ENCODE measurements around the gene PARP8. TPM values are rescaled to one million over a fixed set of nuclear protein-coding genes. Genes with fewer than 3 reads are reported as not detected.

PARP8 gene
- total RNA-seq, 1 experiment from 2014 or later = 44.1 TPM

DNA sequence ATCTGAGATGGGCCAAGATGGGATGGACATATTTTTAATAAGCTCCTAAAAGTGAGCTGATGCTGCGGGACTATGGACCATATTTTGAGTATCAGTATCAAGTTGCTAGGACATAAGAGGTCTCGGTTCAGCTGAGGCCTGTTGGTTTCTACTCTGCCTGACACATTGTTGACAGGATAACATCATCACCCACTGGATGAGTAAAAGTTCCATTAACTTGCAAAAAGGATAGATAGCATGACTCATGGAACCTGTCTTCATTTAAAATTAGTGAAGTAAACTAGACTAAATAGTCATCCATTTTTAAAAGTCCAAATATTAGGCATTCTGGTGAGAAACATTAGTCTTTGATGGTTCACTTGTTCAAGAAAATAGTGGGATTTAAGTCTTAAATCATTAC lies 33.3 kb downstream of the PARP8 start:
- no peaks in the 10 kb centered on the region for H3K9me3 Mint-ChIP-seq (ENCODE audit: low read depth, unreplicated experiment)

DNA sequence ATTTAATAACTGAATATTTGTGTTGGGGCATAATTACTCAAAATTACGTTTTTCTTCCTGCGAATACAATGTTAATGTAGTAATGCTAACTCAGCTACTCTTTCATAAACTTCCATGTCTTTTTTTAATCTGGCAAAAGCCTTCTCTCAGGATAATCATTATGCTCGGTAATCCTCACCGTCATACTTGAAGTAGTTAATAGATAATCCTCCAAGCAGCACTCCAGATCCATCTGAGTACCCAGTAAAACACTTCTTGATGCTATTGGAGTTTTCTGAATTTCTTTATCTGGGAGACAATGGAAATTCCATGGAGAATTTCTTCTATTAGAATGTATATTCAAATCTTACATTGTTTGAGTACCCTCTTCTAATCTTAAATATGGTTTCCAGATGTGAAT lies 34.3 kb downstream of the PARP8 start:
- Mint-ChIP-seq H3K4me1 (ENCODE audit: low read depth, unreplicated experiment) (peaks cover 28% of the 10 kb centered on the region), H3K4me3 (ENCODE audit: low read depth, unreplicated experiment) (no peak overlapping the region), H3K27me3 (ENCODE audit: unreplicated experiment) (no peaks in the 10 kb centered on the region), H3K9me3 (ENCODE audit: low read depth, unreplicated experiment) (no peaks in the 10 kb centered on the region), H3K27ac (ENCODE audit: unreplicated experiment) (no peak overlapping the region), H3K36me3 (ENCODE audit: insufficient read depth, unreplicated experiment) (no peaks in the 10 kb centered on the region)
- TF ChIP-seq, protein P1, sequence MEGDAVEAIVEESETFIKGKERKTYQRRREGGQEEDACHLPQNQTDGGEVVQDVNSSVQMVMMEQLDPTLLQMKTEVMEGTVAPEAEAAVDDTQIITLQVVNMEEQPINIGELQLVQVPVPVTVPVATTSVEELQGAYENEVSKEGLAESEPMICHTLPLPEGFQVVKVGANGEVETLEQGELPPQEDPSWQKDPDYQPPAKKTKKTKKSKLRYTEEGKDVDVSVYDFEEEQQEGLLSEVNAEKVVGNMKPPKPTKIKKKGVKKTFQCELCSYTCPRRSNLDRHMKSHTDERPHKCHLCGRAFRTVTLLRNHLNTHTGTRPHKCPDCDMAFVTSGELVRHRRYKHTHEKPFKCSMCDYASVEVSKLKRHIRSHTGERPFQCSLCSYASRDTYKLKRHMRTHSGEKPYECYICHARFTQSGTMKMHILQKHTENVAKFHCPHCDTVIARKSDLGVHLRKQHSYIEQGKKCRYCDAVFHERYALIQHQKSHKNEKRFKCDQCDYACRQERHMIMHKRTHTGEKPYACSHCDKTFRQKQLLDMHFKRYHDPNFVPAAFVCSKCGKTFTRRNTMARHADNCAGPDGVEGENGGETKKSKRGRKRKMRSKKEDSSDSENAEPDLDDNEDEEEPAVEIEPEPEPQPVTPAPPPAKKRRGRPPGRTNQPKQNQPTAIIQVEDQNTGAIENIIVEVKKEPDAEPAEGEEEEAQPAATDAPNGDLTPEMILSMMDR (IDR thresholded peaks at IDR 0.05; ENCODE audit: unreplicated experiment) = no peak
- CTCF ChIA-PET = no interaction called here
- no peak for DNase-seq
- no TSS peak for BruUV-seq (replicated peaks)
- intact Hi-C loops (cut with micrococcal nuclease; ENCODE audit: unreplicated experiment) = no loop called here

More for the DNA sequence above, 33.3 kb downstream of the PARP8 start:
- intact Hi-C loops (cut with micrococcal nuclease; ENCODE audit: unreplicated experiment) = no loop called here
- Mint-ChIP-seq H3K4me1 (ENCODE audit: low read depth, unreplicated experiment) (peaks cover 27% of the 10 kb centered on the region), H3K27ac (ENCODE audit: unreplicated experiment) (no peak overlapping the region), H3K4me3 (ENCODE audit: low read depth, unreplicated experiment) (no peak overlapping the region), H3K36me3 (ENCODE audit: insufficient read depth, unreplicated experiment) (no peaks in the 10 kb centered on the region), H3K27me3 (ENCODE audit: unreplicated experiment) (no peaks in the 10 kb centered on the region)
- TF ChIP-seq, protein P1 (IDR thresholded peaks at IDR 0.05; ENCODE audit: unreplicated experiment) = no peak
- BruUV-seq (replicated peaks) = no TSS peak
- CTCF ChIA-PET = no interaction called here
- DNase-seq = no peak

DNA sequence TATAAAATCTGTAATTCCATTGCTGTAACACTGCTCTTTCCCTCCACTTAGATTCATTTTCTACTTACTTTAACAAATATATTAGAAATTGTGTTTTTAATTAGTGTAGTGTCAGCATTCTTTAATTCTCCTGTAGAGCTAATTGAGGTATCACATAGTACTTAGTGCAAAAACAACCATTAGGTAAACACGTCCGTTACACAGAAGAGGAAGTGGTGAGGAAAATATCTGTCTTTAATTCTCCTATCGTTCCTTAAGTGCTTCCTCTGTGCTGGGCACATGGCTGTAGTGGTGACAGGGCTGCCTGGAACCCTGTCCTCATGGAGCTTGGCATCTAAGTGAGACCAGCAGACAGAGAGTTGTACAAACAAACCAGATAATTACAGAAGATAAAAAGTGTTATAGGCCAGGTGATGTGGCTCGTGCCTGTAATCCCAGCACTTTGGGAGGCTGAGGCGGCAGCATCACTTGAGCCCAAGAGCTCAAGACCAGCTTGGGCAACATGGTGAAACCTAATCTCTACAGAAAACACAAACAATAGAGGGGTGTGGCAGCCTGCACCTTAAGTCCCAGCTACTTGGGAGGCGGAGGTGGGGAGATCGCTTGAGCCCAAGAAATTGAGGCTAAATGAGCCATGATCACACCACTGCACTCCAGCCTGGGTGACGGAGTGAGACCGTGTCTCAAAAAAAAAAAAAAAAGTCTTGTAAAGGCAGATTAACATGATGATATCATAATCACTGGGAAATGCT lies 36.4 kb downstream of the PARP8 start:
- TF ChIP-seq, protein P1 (IDR thresholded peaks at IDR 0.05; ENCODE audit: unreplicated experiment) = no peak
- CTCF ChIA-PET = interaction anchor here (0.7 kb wide), 1 partner anchor 1075 kb away, joined by 3 read pairs; no protein-coding TSS in a partner anchor
- H3K36me3 Mint-ChIP-seq (ENCODE audit: insufficient read depth, unreplicated experiment) = no peaks in the 10 kb centered on the region
- H3K27me3 Mint-ChIP-seq (ENCODE audit: unreplicated experiment) = no peaks in the 10 kb centered on the region
- DNase-seq = no peak
- H3K9me3 Mint-ChIP-seq (ENCODE audit: low read depth, unreplicated experiment) = no peaks in the 10 kb centered on the region
- no peak overlapping the region for H3K27ac Mint-ChIP-seq (ENCODE audit: unreplicated experiment)
- H3K4me3 Mint-ChIP-seq (ENCODE audit: low read depth, unreplicated experiment) = no peak overlapping the region
- H3K4me1 Mint-ChIP-seq (ENCODE audit: low read depth, unreplicated experiment) = peaks cover 24% of the 10 kb centered on the region
- intact Hi-C loops (cut with micrococcal nuclease; ENCODE audit: unreplicated experiment) = no loop called here
- BruUV-seq (replicated peaks) = no TSS peak

DNA sequence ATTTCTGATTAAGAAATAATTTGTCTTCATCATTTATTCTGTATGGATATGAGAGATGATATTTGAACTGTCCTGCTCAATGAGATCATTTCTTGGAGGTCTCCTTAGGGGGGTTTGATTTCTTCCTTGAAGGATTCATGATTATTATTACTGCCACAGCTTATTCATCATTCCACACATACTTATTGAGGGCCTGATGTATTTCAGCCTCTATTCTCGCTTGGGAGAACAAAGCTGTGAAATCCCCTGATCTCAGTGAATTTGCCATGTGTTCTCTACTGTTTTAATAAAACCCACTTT lies 36.9 kb downstream of the PARP8 start:
- DNase-seq = no peak
- intact Hi-C loops (cut with micrococcal nuclease; ENCODE audit: unreplicated experiment) = no loop called here
- Mint-ChIP-seq H3K27me3 (ENCODE audit: unreplicated experiment) (no peaks in the 10 kb centered on the region), H3K9me3 (ENCODE audit: low read depth, unreplicated experiment) (no peaks in the 10 kb centered on the region), H3K4me1 (ENCODE audit: low read depth, unreplicated experiment) (peaks cover 19% of the 10 kb centered on the region), H3K36me3 (ENCODE audit: insufficient read depth, unreplicated experiment) (no peaks in the 10 kb centered on the region), H3K27ac (ENCODE audit: unreplicated experiment) (no peak overlapping the region), H3K4me3 (ENCODE audit: low read depth, unreplicated experiment) (no peak overlapping the region)
- CTCF ChIA-PET = interaction anchor here (0.7 kb wide), 1 partner anchor 1074 kb away, joined by 3 read pairs; no protein-coding TSS in a partner anchor
- TF ChIP-seq, protein P1 (IDR thresholded peaks at IDR 0.05; ENCODE audit: unreplicated experiment) = no peak
- no TSS peak for BruUV-seq (replicated peaks)

Measured in Calu3 (cell line).